ENCODE data around the gene CLASRP.

GRCh38 chr19:45119582-45119981 is 80.7 kb downstream of the CLASRP start:
- TF ChIP-seq YY1 (IDR thresholded peaks at IDR 0.05; ENCODE audit: insufficient read depth, insufficient read length) (no peak), SUZ12 (IDR thresholded peaks at IDR 0.05; ENCODE audit: extremely low read depth, insufficient read depth, insufficient read length) (no peak)

All from NT2/D1 (cell line).